HG02763 (cell line): ENCODE measurements around the gene RNASE13.

Source experiments
- ATAC-seq: cut with Tn5 transposase; IDR thresholded peaks from one replicate; pipeline ENCODE4 v1.9.1; 2021; ENCODE audit warnings: mild to moderate bottlenecking, moderate library complexity; ENCODE audit not compliant: unreplicated experiment

RNASE13 gene

GRCh38 chr14:21034707-21035106, at the start of gene RNASE13:
Gene RNASE13, minus strand, starts transcription at chr14:21034807. Its CDS starts 519 bp downstream, at chr14:21034288.
- no peak for ATAC-seq

- no peak for ATAC-seq
Measured at GRCh38 chr14:21084396-21084795, 49.8 kb upstream of the RNASE13 start.

GRCh38 chr14:21083565-21084325, 49.1 kb upstream of the RNASE13 start:
- no peak for ATAC-seq

GRCh38 chr14:21081521-21082142, 47.0 kb upstream of the RNASE13 start:
- no peak for ATAC-seq

- no peak for ATAC-seq
Measured at GRCh38 chr14:21078726-21079125, 44.1 kb upstream of the RNASE13 start.

- ATAC-seq, result no peak
Measured at GRCh38 chr14:21078287-21078686, 43.7 kb upstream of the RNASE13 start.

- ATAC-seq, result no peak
Measured at GRCh38 chr14:21077672-21078071, 43.1 kb upstream of the RNASE13 start.

- ATAC-seq, result no peak
Measured at GRCh38 chr14:21075719-21076437, 41.3 kb upstream of the RNASE13 start.

GRCh38 chr14:21074398-21075272, 40.0 kb upstream of the RNASE13 start:
- ATAC-seq, result no peak

GRCh38 chr14:21073921-21074320, 39.3 kb upstream of the RNASE13 start:
- ATAC-seq, result no peak

GRCh38 chr14:21072781-21073339, 38.3 kb upstream of the RNASE13 start:
- no peak for ATAC-seq

GRCh38 chr14:21072031-21072473, 37.4 kb upstream of the RNASE13 start:
- no peak for ATAC-seq

- ATAC-seq, result peak; percentile 75
Measured at GRCh38 chr14:21071225-21072030, 36.8 kb upstream of the RNASE13 start.

- ATAC-seq, result no peak
Measured at GRCh38 chr14:21070610-21071224, 36.1 kb upstream of the RNASE13 start.

GRCh38 chr14:21070083-21070609, 35.5 kb upstream of the RNASE13 start, which contains the start of gene ARHGEF40:
Gene ARHGEF40, plus strand, starts transcription at chr14:21070304. Its CDS starts 93 bp downstream, at chr14:21070397.
- no peak for ATAC-seq

GRCh38 chr14:21069388-21070082, 34.9 kb upstream of the RNASE13 start:
- no peak for ATAC-seq

- no peak for ATAC-seq
Measured at GRCh38 chr14:21068521-21069387, 34.1 kb upstream of the RNASE13 start.
